Measurements from ENCODE around the gene STAT3. TPM values are rescaled to one million over a fixed set of nuclear protein-coding genes. Genes with fewer than 3 reads are reported as not detected.

The STAT3 gene
- total RNA-seq, 2 donors from 2014 or later, result 79.4 to 99.5 TPM

GRCh38 chr17:42387661-42388380 lies 421 bp downstream of the STAT3 start:
- peaks cover 49% of the 10 kb centered on the region for H3K4me1 ChIP-seq
- H3K36me3 ChIP-seq (replicated peaks in 1 of 2; ENCODE audit: insufficient read depth in 1 of 2, low read depth in 2 of 2), result no peaks in the 10 kb centered on the region
- no peaks in the 10 kb centered on the region for H3K27me3 ChIP-seq
- H3K9me3 ChIP-seq, result no peaks in the 10 kb centered on the region
- peak in 2 of 3 donors; percentile 47 to 65 for TF ChIP-seq POLR2A (IDR thresholded peaks at IDR 0.05)
- no peak for TF ChIP-seq CTCF (IDR thresholded peaks at IDR 0.05)
- H3K4me3 ChIP-seq, result peak overlapping the region; percentile 68 to 97
- DNase-seq (peak; percentile 64 to 76 (median 70)), ATAC-seq (peak; percentile 26)
- H3K27ac ChIP-seq, result peak overlapping the region; percentile 98 to 99 (median 99)
- intact Hi-C loops (cut with DNase I), result no loop called here
- 0 to 1% methylated on average over 14 to 55 of the region's 62 CpGs for WGBS, 2 donors

DNA sequence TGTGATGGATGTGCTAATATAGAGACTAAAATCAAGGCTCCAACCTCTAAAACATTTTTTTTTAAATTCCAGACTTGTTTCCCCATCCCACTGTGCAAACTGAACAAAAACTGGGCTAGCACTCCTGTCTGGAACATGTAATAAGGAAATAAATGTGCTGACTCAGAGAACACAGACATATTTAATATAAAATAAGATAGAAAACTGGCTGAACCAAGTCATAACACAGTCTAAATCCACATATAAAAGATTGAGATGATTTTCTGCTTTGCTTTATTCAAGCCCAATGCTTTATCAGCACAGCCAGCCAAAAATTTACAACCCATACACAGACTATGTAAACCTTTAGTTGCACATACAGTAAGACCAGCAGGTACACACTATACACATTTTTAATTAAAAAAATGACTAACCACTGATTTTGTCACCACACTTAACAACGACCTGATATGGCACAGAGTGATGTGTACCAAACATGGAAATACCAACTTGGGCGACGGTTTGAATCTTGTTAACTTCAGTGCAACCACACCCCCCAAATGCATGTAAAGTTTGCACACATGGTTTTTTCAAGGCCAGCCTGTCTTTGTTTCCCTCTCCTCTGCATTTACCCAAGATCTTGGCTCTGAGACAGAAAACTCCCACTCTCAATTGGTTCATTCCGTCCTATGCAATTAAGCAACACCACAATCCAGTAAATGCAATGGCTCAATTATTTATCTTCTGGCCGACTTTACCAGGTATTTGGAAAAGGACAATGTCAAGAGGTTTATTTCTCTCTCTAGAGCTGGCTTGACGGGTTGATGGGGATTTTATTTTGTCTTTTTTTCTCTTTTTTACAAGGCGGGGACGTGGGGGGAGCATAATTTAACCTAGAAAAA lies 1.2 kb downstream of the STAT3 start:
- ATAC-seq, result no peak

DNA sequence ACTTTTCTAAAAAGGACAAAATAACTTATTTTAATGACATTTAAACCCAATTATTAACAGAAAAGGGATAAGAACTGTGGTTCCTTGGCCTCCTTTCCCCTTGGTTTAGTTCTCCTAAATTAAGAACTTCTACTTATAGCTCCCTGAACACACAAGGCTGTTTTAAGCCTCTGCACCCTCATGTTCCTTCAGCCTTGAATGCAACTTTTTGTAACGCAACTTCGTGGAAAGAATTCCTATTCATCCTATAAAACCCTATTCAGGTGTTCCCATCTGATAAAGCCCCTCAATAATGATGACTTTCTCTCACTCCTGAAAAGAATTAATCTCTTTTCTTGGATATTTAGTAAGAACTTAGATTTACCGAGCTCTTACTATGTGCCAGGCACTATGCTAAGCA lies 6.3 kb downstream of the STAT3 start:
- H3K9me3 ChIP-seq, result no peaks in the 10 kb centered on the region
- H3K4me1 ChIP-seq, result peaks cover 91% of the 10 kb centered on the region
- no peak overlapping the region for H3K4me3 ChIP-seq
- DNase-seq, result no peak
- WGBS, 2 donors, result 68 to 77% methylated on average over 3 of the region's 3 CpGs
- H3K27me3 ChIP-seq, result no peaks in the 10 kb centered on the region
- ATAC-seq, result no peak
- TF ChIP-seq CTCF (IDR thresholded peaks at IDR 0.05) (no peak), POLR2A (IDR thresholded peaks at IDR 0.05) (no peak)
- H3K36me3 ChIP-seq (replicated peaks in 1 of 2; ENCODE audit: insufficient read depth in 1 of 2, low read depth in 2 of 2), result no peaks in the 10 kb centered on the region
- intact Hi-C loops (cut with DNase I), result no loop called here
- H3K27ac ChIP-seq, result no peak overlapping the region

More for the DNA sequence above, 1.2 kb downstream of the STAT3 start:
- H3K9me3 ChIP-seq, result no peaks in the 10 kb centered on the region
- peak overlapping the region; percentile 98 to 99 (median 99) for H3K27ac ChIP-seq
- peaks cover 57% of the 10 kb centered on the region for H3K4me1 ChIP-seq
- no peak for TF ChIP-seq POLR2A (IDR thresholded peaks at IDR 0.05)
- TF ChIP-seq CTCF (IDR thresholded peaks at IDR 0.05), result no peak
- peak in 2 of 4 donors; percentile 19 to 54 for DNase-seq
- intact Hi-C loops (cut with DNase I), result no loop called here
- no peaks in the 10 kb centered on the region for H3K27me3 ChIP-seq
- H3K4me3 ChIP-seq, result peak overlapping the region; percentile 68 to 97
- no peaks in the 10 kb centered on the region for H3K36me3 ChIP-seq (replicated peaks in 1 of 2; ENCODE audit: insufficient read depth in 1 of 2, low read depth in 2 of 2)
- 0% methylated on average over 8 of the region's 8 CpGs for WGBS, 2 donors

DNA sequence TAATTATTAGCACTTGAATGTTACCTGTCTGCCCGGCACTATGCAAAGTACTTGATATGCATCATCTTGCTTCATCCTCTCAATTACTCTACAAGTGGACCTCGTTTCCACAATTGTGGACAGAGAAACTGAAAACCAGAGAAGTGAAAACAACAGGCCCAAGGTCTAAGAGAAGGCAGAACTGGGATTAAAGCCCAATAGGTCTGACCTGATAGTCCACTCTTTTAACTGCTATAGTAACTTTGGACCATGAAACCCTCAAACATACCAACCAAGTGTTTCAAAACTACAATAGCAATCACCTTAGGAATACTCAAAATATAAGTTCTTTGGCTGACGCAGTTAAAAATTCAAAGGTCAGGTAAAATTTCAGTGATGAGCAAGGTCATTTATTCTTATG lies 7.3 kb downstream of the STAT3 start:
- H3K36me3 ChIP-seq (replicated peaks in 1 of 2; ENCODE audit: insufficient read depth in 1 of 2, low read depth in 2 of 2), result no peaks in the 10 kb centered on the region
- H3K9me3 ChIP-seq, result no peaks in the 10 kb centered on the region
- no peak overlapping the region for H3K27ac ChIP-seq
- ATAC-seq, result no peak
- TF ChIP-seq CTCF (IDR thresholded peaks at IDR 0.05) (no peak), POLR2A (IDR thresholded peaks at IDR 0.05) (no peak)
- intact Hi-C loops (cut with DNase I), result no loop called here
- 78 to 81% methylated on average over 3 of the region's 3 CpGs for WGBS, 2 donors
- no peak for DNase-seq
- no peaks in the 10 kb centered on the region for H3K27me3 ChIP-seq
- no peak overlapping the region for H3K4me3 ChIP-seq
- peaks cover 86% of the 10 kb centered on the region for H3K4me1 ChIP-seq
